ENCODE results near the gene DTD2.

GRCh38 chr14:31426663-31427062, 30.6 kb downstream of the DTD2 start:
- no peak for TF ChIP-seq CTCF (IDR thresholded peaks at IDR 0.05; ENCODE audit: poor library complexity)
- no peak for TF ChIP-seq EZH2 (IDR thresholded peaks at IDR 0.05; ENCODE audit: borderline replicate concordance)
- no peak for TF ChIP-seq EZH2phosphoT487 (IDR thresholded peaks at IDR 0.05; ENCODE audit: low read depth, severe bottlenecking, unreplicated experiment)

Measured in hepatocyte (in vitro differentiated cells).